ENCODE data around the gene PYURF.
A peak's percentile ranks its signal among the peaks of the same experiment; 100 is the strongest.
"Not testable (repeated sequence)": the region's sequence is repeated elsewhere in the genome, so short reads cannot be mapped to it uniquely, and the experiment has no call there.

Gene PYURF, protein sequence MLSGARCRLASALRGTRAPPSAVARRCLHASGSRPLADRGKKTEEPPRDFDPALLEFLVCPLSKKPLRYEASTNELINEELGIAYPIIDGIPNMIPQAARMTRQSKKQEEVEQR

DNA sequence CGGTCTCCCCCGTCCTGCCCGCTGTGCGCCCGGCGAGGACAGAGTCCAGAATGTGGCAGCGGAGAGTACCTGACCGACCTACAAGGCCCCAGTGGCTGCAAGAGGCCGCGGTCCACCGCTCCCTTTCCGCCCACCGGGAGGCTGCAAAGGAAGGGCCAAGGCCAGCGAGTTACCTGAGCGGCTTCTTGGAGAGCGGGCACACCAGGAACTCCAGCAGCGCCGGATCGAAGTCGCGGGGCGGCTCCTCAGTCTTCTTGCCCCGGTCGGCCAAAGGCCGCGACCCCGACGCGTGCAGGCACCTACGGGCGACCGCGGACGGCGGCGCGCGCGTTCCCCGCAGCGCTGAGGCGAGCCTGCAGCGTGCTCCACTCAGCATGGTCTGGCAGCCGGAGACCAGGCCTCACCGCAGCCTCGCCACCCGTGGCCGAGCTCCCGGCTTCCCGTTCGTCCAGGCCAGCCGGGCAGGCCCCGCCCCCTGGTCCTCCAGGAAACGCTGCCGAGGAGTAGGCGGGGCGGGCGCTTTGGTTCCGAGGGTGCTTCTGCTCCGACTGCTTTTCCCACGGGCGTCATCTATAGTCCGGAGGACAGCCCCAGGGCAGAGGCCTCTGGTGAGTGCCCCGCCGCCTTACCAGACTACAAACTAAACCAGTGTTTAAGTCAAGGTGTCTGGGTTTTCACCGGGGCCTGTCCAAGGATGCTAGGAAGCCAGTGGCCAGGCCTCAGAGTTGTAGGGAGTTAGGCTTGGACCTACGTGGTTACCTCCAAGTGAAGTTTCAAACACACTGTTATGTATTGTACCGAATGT, at the start of gene PYURF:
Gene PYURF (minus strand): TSS at position 452 of the 805 bp plus-strand sequence. CDS start 76 bp downstream, at position 376.
- peak; percentile 58 for DNase-seq (ENCODE audit: insufficient read length, low spot score)
- TF ChIP-seq CTCF (IDR thresholded peaks at IDR 0.05; ENCODE audit: insufficient read depth, missing control alignments): no peak
- no peak for FAIRE-seq

GRCh38 chr4:88570001-88570400, 46.4 kb upstream of the PYURF start:
- no peak for TF ChIP-seq CTCF (IDR thresholded peaks at IDR 0.05; ENCODE audit: insufficient read depth, missing control alignments)
- FAIRE-seq: no peak
- no peak for DNase-seq (ENCODE audit: insufficient read length, low spot score)

DNA sequence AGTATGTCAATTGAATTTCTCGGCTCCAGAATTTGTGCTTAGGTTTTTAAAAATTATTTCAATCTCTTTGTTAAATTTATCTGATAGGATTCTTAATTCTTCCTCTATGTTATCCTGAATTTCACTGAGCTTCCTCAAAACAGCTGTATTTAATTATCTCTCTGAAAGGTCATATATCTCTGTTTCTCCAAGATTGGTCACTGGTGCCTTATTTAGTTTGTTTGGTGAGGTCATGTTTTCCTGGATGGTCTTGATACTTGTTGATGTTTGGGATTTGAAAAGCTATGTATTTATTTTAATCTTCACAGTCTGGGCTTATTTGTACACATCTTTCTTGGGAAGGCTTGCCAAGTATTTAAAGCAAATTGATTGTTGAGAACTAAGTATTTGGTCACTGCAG, 44.0 kb upstream of the PYURF start:
- no peak for TF ChIP-seq CTCF (IDR thresholded peaks at IDR 0.05; ENCODE audit: insufficient read depth, missing control alignments)
- FAIRE-seq (no peak), DNase-seq (ENCODE audit: insufficient read length, low spot score) (no peak)

GRCh38 chr4:88549815-88550214, 26.2 kb upstream of the PYURF start:
- FAIRE-seq: no peak
- no peak for DNase-seq (ENCODE audit: insufficient read length, low spot score)

DNA sequence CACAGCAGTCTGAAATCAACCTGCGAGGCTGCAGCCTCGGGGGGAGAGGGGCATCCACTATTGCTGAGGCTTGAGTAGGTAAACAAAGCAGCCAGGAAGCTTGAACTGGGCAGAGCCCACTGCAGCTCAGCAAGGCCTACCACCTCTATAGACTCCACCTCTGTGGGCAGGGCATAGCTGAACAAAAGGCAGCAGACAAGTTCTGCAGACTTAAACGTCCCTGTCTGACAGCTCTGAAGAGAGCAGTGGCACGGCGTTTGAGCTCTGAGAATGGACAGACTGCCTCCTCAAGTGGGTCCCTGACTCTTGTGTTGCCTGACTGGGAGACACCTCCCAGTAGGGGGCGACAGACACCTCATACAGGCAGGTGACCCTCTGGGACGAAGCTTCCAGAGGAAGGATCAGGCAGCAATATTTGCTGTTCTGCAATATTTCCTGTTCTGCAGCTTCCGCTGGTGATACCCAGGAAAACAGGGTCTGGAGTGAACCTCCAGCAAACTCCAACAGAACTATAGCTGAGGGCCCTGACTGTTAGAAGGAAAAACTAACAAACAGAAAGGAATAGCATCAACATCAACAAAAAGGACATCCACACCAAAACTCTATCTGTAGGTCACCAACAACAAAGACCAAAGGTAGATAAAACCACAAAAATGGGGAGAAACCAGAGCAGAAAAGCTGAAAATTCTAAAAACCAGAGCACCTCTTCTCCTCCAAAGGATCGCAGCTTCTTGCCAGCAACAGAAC, 15.9 kb upstream of the PYURF start:
- DNase-seq (ENCODE audit: insufficient read length, low spot score): not testable (repeated sequence)
- TF ChIP-seq CTCF (IDR thresholded peaks at IDR 0.05; ENCODE audit: insufficient read depth, missing control alignments): peak; percentile 71
- peak; percentile 51 for FAIRE-seq

More at GRCh38 chr4:88549815-88550214, 26.2 kb upstream of the PYURF start:
- no peak for TF ChIP-seq CTCF (IDR thresholded peaks at IDR 0.05; ENCODE audit: insufficient read depth, missing control alignments)

DNA sequence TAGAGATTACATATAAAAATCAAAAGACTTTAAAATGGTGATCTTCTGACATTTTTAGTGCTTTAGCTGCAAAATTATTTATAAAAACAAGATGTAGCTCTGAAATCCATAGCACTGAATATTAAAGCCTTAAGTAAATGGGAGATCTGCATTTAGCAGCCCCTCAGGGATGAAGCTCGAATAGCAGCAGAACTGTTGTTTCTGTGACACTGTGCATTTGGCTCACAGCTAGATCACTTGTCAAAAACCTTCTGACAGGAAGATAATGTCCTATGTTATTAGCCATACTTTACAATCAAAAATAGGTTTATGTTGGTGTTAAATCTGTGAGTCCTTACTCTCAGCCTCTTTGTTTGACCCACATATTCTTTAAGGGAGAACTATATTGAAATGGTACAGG, 14.1 kb upstream of the PYURF start:
- no peak for TF ChIP-seq CTCF (IDR thresholded peaks at IDR 0.05; ENCODE audit: insufficient read depth, missing control alignments)
- no peak for FAIRE-seq
- DNase-seq (ENCODE audit: insufficient read length, low spot score): no peak

All from D721Med (cell line).